NCI-H748 (cell line): ENCODE measurements around the gene PRKACA.

Source experiments
- DNase-seq: peaks from one replicate; lab custom pipeline; 2025; ENCODE audit not compliant: unreplicated experiment; lab: John Stamatoyannopoulos, UW

The PRKACA gene

GRCh38 chr19:14118165-14119051 lies 846 bp upstream of the PRKACA start:
- DNase-seq, result no peak

- DNase-seq, result no peak
Measured at GRCh38 chr19:14116918-14117578, 514 bp downstream of the PRKACA start.

GRCh38 chr19:14116525-14116917 lies 1.0 kb downstream of the PRKACA start:
- DNase-seq, result no peak

- no peak for DNase-seq
Measured at GRCh38 chr19:14115756-14116155, 1.8 kb downstream of the PRKACA start.

- DNase-seq, result peak; percentile 16
Measured at GRCh38 chr19:14114854-14115253, 2.7 kb downstream of the PRKACA start.

GRCh38 chr19:14114439-14114838 lies 3.1 kb downstream of the PRKACA start:
- no peak for DNase-seq

GRCh38 chr19:14113762-14114414 lies 3.7 kb downstream of the PRKACA start:
- DNase-seq, result no peak

- DNase-seq, result no peak
Measured at GRCh38 chr19:14112809-14113385, 4.7 kb downstream of the PRKACA start.

GRCh38 chr19:14112051-14112808 lies 5.3 kb downstream of the PRKACA start:
- DNase-seq, result no peak

GRCh38 chr19:14111486-14111885 lies 6.1 kb downstream of the PRKACA start:
- DNase-seq, result no peak

- DNase-seq, result no peak
Measured at GRCh38 chr19:14110650-14111049, 6.9 kb downstream of the PRKACA start.

GRCh38 chr19:14107581-14108461 lies 9.7 kb downstream of the PRKACA start:
- no peak for DNase-seq

GRCh38 chr19:14106840-14107239 lies 10.7 kb downstream of the PRKACA start:
- DNase-seq, result no peak

GRCh38 chr19:14105680-14106079 lies 11.9 kb downstream of the PRKACA start:
- DNase-seq, result no peak

GRCh38 chr19:14103310-14103709 lies 14.3 kb downstream of the PRKACA start:
- no peak for DNase-seq

GRCh38 chr19:14102756-14103155 lies 14.8 kb downstream of the PRKACA start:
- no peak for DNase-seq

GRCh38 chr19:14102102-14102696 lies 15.4 kb downstream of the PRKACA start:
- no peak for DNase-seq

- no peak for DNase-seq
Measured at GRCh38 chr19:14101003-14101545, 16.5 kb downstream of the PRKACA start.

- no peak for DNase-seq
Measured at GRCh38 chr19:14097532-14098151, 19.9 kb downstream of the PRKACA start.
